HepG2 (cell line): ENCODE data around the gene P2RX3. TPM values are rescaled to one million over a fixed set of nuclear protein-coding genes. Genes with fewer than 3 reads are reported as not detected.
A peak's percentile ranks its signal among the peaks of the same experiment; 100 is the strongest.

ENCODE experiments used
- DPF2 ChIP-seq: sonication (generic); formaldehyde crosslinking; IDR thresholded peaks from 2 replicates; pipeline ENCODE4 v1.4.0; 2020; ENCODE audit warnings: mild to moderate bottlenecking, low read depth, missing genetic modification reagents, borderline replicate concordance
- FOXP4 ChIP-seq: sonication (generic); formaldehyde crosslinking; IDR thresholded peaks from 2 replicates; pipeline ENCODE4 v1.4.0; 2020; ENCODE audit warnings: missing genetic modification reagents
- HNF4A ChIP-seq: sonication (generic); formaldehyde crosslinking; IDR thresholded peaks from 2 replicates; pipeline ENCODE4 v1.4.0; 2020; ENCODE audit warnings: missing genetic modification reagents
- JDP2 ChIP-seq: sonication (generic); formaldehyde crosslinking; IDR thresholded peaks from 2 replicates; pipeline ENCODE4 v1.8.1; 2022; ENCODE audit warnings: missing genetic modification reagents, borderline replicate concordance
- KAT8 ChIP-seq: IDR thresholded peaks from 2 replicates; pipeline ENCODE4 v1.6.1; 2016; ENCODE audit warnings: missing genetic modification reagents, missing compliant biosample characterization
- NCOA2 ChIP-seq: sonication (generic); formaldehyde crosslinking; IDR thresholded peaks from 2 replicates; pipeline ENCODE4 v1.8.0; 2022; ENCODE audit warnings: inconsistent platforms
- NFRKB ChIP-seq: fragments of 450-650 bp; IDR thresholded peaks from 2 replicates; pipeline ENCODE4 v1.6.1; 2017
- SMAD9 ChIP-seq: sonication (generic); formaldehyde crosslinking; IDR thresholded peaks from 2 replicates; pipeline ENCODE4 v1.5.1; 2020; ENCODE audit warnings: mild to moderate bottlenecking, missing genetic modification reagents
- SNAPC4 ChIP-seq: sonication (generic); formaldehyde crosslinking; IDR thresholded peaks from 2 replicates; pipeline ENCODE4 v1.4.0; 2020; ENCODE audit warnings: mild to moderate bottlenecking, missing genetic modification reagents
- SOX13 ChIP-seq, 3 experiments: fragments of 450-650 bp in 1 of 3; sonication (generic) in 1 of 3; formaldehyde crosslinking in 1 of 3; IDR thresholded peaks in 2 of 3; conservative IDR thresholded peaks in 1 of 3; 2 replicates each; pipeline versions ENCODE4 v1.5.0 to v1.6.1; 2016 to 2020; ENCODE audit warnings: antibody characterized with exemption in 1 of 3, mild to moderate bottlenecking in 1 of 3, missing compliant biosample characterization in 1 of 3, missing genetic modification reagents in 1 of 3, moderate library complexity in 1 of 3
- SYNCRIP ChIP-seq: fragments of 200-400 bp; formaldehyde crosslinking; IDR thresholded peaks from 2 replicates; pipeline ENCODE4 v1.6.1; 2018; ENCODE audit warnings: mild to moderate bottlenecking, low read depth, low read length; ENCODE audit not compliant: insufficient read depth
- TEF ChIP-seq: sonication (generic); formaldehyde crosslinking; IDR thresholded peaks from 2 replicates; pipeline ENCODE4 v1.5.0; 2020; ENCODE audit warnings: missing genetic modification reagents
- ZKSCAN8 ChIP-seq: IDR thresholded peaks from 2 replicates; pipeline ENCODE4 v1.6.1; 2016; ENCODE audit warnings: borderline replicate concordance, missing genetic modification reagents, missing compliant biosample characterization
- ZNF136 ChIP-seq: sonication (generic); formaldehyde crosslinking; IDR thresholded peaks from 2 replicates; pipeline ENCODE4 v1.8.1; 2022; ENCODE audit warnings: low read depth, mild to moderate bottlenecking, moderate library complexity, missing genetic modification reagents
- ZNF230 ChIP-seq: sonication (generic); formaldehyde crosslinking; IDR thresholded peaks from 2 replicates; pipeline ENCODE4 v1.4.0; 2020; ENCODE audit warnings: mild to moderate bottlenecking, missing genetic modification reagents
- ZNF276 ChIP-seq: sonication (generic); formaldehyde crosslinking; IDR thresholded peaks from 2 replicates; pipeline ENCODE4 v1.4.0; 2020; ENCODE audit warnings: mild to moderate bottlenecking, low read depth, missing genetic modification reagents
- ZNF354B ChIP-seq: sonication (generic); formaldehyde crosslinking; IDR thresholded peaks from 2 replicates; pipeline ENCODE4 v1.8.0; 2022; ENCODE audit warnings: mild to moderate bottlenecking, missing genetic modification reagents
- ZNF556 ChIP-seq: sonication (generic); formaldehyde crosslinking; IDR thresholded peaks from 2 replicates; pipeline ENCODE4 v1.4.0; 2020; ENCODE audit warnings: mild to moderate bottlenecking, missing genetic modification reagents, borderline replicate concordance
- ZNF558 ChIP-seq: sonication (generic); formaldehyde crosslinking; IDR thresholded peaks from 2 replicates; pipeline ENCODE4 v1.9.0; 2022; ENCODE audit warnings: mild to moderate bottlenecking, missing genetic modification reagents, borderline replicate concordance
- ZNF605 ChIP-seq: sonication (generic); formaldehyde crosslinking; IDR thresholded peaks from 2 replicates; pipeline ENCODE4 v1.8.0; 2022; ENCODE audit warnings: mild to moderate bottlenecking, missing genetic modification reagents
- polyA plus RNA-seq, 8 experiments: library from polyadenylated mRNA; depleted of rRNA in 3 of 8; stranded (reverse) in 7 of 8; unstranded in 1 of 8; fragments of >200 nt; fragmentation: Illumina TruSeq in 4 of 8; extraction: Trizol in 4 of 8; gene quantifications; 2 replicates each; pipeline versions ENCODE4 v1.2.1 to v1.2.3, GENCODE V29; 2011 to 2016; ENCODE audit warnings: low read depth in 4 of 8, missing spikeins in 1 of 8, mixed read lengths in 1 of 8; ENCODE audit not compliant: insufficient read depth in 1 of 8
- total RNA-seq, 5 experiments: library from RNA; depleted of rRNA; stranded (reverse); fragments of >200 nt; fragmentation: Illumina TruSeq; extraction: Trizol; gene quantifications; 2 replicates each; pipeline ENCODE4 v1.2.3, GENCODE V29; 2016; ENCODE audit warnings: low read depth in 1 of 5

P2RX3 gene
- total and polyA plus RNA-seq, 2 of the 13 experiments (the other 11 are each of a cell fraction or from before 2014, with no cell fraction given) = 0.08 TPM; not detected in 1

- TF ChIP-seq JDP2 (CRISPR knock-in tag) (no peak), SMAD9 (CRISPR knock-in tag) (no peak), ZNF230 (no peak), ZNF556 (CRISPR knock-in tag) (peak; percentile 92), ZNF605 (CRISPR knock-in tag) (no peak), KAT8 (CRISPR knock-in tag) (0 out of 2 replicates have a peak, but pooled peaks have one; percentile 21), ZNF276 (CRISPR knock-in tag) (no peak), SYNCRIP (no peak), NCOA2 (CRISPR knock-in tag) (peak; percentile 42), ZKSCAN8 (0 out of 2 replicates have a peak, but pooled peaks have one; percentile 58), ZNF136 (CRISPR knock-in tag) (no peak), SOX13 (IDR thresholded peaks at IDR 0.05) (no peak; the same call in 1 of the 2 replicates), SOX13 (CRISPR knock-in tag; conservative IDR thresholded peaks at IDR 0.05 in 1 of 2, IDR thresholded peaks at IDR 0.05 in 1 of 2) (peak in 1 of 2 experiments; percentile 50; a peak in 1 of 4 replicates), NFRKB (no peak), DPF2 (CRISPR knock-in tag) (peak; percentile 57; the same call in 1 of the 2 replicates), FOXP4 (CRISPR knock-in tag) (peak; percentile 60; the same call in 1 of the 2 replicates), TEF (no peak), ZNF354B (CRISPR knock-in tag) (no peak), SNAPC4 (CRISPR knock-in tag) (0 out of 2 replicates have a peak, but pooled peaks have one; percentile 30), HNF4A (CRISPR knock-in tag) (peak; percentile 72), ZNF558 (no peak)
Measured at GRCh38 chr11:57310630-57311086, 27.5 kb upstream of the P2RX3 start (continued).
